ENCODE data around the gene B4GALT7. TPM values are rescaled to one million over a fixed set of nuclear protein-coding genes. Genes with fewer than 3 reads are reported as not detected.

B4GALT7 gene
- total RNA-seq, 6 donors from 2014 or later = 17.2 to 30.4 (median 23.0) TPM

DNA sequence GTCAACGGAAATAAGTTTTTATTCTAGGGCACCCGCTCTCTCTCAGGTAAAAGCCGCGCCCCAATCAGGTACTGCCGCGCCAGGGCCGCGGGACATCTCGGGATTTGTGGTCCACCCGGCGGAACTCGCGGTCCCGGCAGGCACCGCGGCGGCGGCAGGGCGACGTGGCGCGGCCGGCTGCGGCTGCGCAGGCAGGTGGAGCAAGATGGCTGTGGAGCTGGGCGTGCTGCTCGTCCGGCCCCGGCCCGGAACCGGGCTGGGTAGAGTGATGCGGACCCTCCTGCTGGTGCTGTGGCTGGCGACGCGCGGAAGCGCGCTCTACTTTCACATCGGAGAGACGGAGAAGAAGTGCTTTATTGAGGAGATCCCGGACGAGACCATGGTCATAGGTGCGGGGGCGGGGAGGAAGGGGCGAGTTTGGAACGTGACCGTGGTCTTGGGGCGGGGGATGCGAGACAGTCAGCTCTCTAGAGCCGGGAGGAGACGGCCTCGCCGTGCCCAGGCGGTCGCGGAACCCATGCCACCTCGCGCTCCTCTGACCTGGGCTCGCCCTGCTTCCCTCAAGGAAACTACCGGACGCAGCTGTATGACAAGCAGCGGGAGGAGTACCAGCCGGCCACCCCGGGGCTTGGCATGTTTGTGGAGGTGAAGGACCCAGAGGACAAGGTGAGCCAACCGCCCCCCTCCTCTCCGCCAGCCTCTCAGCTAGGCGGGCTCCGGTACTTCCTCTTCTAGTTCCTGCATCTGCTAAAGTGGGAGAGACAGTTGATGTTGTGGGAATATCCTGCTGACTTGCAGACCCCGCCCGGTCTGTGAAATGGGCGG, 7.7 kb upstream of the B4GALT7 start, which contains the start of gene TMED9:
TMED9 (plus strand) TSS at position 194 of the 825 bp plus-strand sequence; CDS start at position 206, 12 bp downstream.
- H3K27me3 ChIP-seq = no peaks in the 10 kb centered on the region
- H3K27ac ChIP-seq = peak within 1 kb of the TSS; percentile 76 to 89 (median 85)
- peak within 1 kb of the TSS; percentile 76 to 98 (median 89) for H3K4me3 ChIP-seq
- WGBS, 2 donors = 1% methylated on average over 47 to 66 of the region's 71 CpGs
- H3K36me3 ChIP-seq = peaks cover 28 to 39% (median 35%) of the 10 kb centered on the region in 4 donors
- H3K9me3 ChIP-seq = no peaks in the 10 kb centered on the region
- DNase-seq (peak; percentile 92 to 98), ATAC-seq (ENCODE audit: low FRiP score in 2 of 2) (peak; percentile 94 to 99)
- TF ChIP-seq, protein P1, sequence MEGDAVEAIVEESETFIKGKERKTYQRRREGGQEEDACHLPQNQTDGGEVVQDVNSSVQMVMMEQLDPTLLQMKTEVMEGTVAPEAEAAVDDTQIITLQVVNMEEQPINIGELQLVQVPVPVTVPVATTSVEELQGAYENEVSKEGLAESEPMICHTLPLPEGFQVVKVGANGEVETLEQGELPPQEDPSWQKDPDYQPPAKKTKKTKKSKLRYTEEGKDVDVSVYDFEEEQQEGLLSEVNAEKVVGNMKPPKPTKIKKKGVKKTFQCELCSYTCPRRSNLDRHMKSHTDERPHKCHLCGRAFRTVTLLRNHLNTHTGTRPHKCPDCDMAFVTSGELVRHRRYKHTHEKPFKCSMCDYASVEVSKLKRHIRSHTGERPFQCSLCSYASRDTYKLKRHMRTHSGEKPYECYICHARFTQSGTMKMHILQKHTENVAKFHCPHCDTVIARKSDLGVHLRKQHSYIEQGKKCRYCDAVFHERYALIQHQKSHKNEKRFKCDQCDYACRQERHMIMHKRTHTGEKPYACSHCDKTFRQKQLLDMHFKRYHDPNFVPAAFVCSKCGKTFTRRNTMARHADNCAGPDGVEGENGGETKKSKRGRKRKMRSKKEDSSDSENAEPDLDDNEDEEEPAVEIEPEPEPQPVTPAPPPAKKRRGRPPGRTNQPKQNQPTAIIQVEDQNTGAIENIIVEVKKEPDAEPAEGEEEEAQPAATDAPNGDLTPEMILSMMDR (IDR thresholded peaks at IDR 0.05) = peak in 4 of 6 experiments; percentile 27 to 55 (median 44)
- TF ChIP-seq POLR2A (IDR thresholded peaks at IDR 0.05) (peak; percentile 85 to 94 (median 88)), POLR2AphosphoS5 (IDR thresholded peaks at IDR 0.05) (peak; percentile 88 to 95), EP300 (IDR thresholded peaks at IDR 0.05) (no peak)
- peaks cover 12 to 23% (median 13%) of the 10 kb centered on the region in 4 donors for H3K4me1 ChIP-seq

DNA sequence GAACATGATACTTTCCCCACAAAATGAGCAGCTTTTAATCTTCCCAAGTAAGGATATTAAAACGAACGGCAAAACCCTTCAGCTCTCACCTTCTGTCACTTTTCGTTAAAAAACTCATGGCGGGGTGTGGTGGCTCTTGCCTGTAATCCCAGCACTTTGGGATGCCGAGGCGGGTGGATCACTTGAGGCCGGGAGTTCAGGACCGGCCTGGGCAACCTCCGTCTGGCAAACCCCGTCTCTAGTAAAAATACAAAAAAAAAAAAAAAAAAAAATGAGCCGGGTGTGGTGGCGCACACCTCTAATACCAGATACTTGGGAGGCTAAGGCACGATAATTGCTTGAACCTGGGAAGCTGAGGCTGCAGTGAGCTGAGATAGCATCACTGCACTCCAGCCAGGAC, 7.0 kb upstream of the B4GALT7 start:
- H3K27ac ChIP-seq = peak overlapping the region in 3 of 4 donors; percentile 76 to 86 (median 84)
- peaks cover 28 to 39% (median 35%) of the 10 kb centered on the region in 4 donors for H3K36me3 ChIP-seq
- WGBS, 2 donors = 82 to 84% methylated on average over 13 of the region's 13 CpGs
- H3K27me3 ChIP-seq = no peaks in the 10 kb centered on the region
- no peak for ATAC-seq (ENCODE audit: low FRiP score in 2 of 2)
- H3K4me1 ChIP-seq = peaks cover 12 to 23% (median 13%) of the 10 kb centered on the region in 4 donors
- TF ChIP-seq POLR2A (IDR thresholded peaks at IDR 0.05) = no peak
- no peak for TF ChIP-seq EP300 (IDR thresholded peaks at IDR 0.05)
- TF ChIP-seq POLR2AphosphoS5 (IDR thresholded peaks at IDR 0.05) = no peak
- TF ChIP-seq, protein P1 (IDR thresholded peaks at IDR 0.05) = no peak
- DNase-seq = no peak
- peak overlapping the region; percentile 76 to 98 (median 89) for H3K4me3 ChIP-seq
- no peaks in the 10 kb centered on the region for H3K9me3 ChIP-seq

DNA sequence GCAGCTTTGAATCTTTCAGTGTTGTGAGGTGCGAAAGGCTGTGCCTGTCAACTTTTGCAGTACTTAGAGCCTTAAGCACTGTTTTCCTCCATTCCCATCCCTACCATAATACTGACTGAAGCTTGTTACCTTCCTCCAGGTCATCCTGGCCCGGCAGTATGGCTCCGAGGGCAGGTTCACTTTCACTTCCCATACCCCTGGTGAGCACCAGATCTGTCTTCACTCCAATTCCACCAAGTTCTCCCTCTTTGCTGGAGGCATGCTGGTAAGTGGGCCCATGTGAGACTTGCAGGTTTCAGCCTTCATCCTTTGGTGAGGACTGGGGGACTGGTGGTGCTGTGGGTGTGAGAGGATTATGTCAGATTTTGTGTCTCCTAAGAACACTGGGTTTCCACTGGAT, 6.4 kb upstream of the B4GALT7 start:
- peaks cover 12 to 26% (median 14%) of the 10 kb centered on the region in 4 donors for H3K4me1 ChIP-seq
- H3K4me3 ChIP-seq = peak overlapping the region in 2 of 4 donors; percentile 91 to 98
- peaks cover 28 to 39% (median 35%) of the 10 kb centered on the region in 4 donors for H3K36me3 ChIP-seq
- H3K9me3 ChIP-seq = no peaks in the 10 kb centered on the region
- ATAC-seq (ENCODE audit: low FRiP score in 2 of 2) = no peak
- no peaks in the 10 kb centered on the region for H3K27me3 ChIP-seq
- peak in 1 of 2 donors; percentile 6 for DNase-seq
- TF ChIP-seq POLR2A (IDR thresholded peaks at IDR 0.05) = no peak
- TF ChIP-seq POLR2AphosphoS5 (IDR thresholded peaks at IDR 0.05) = no peak
- WGBS, 2 donors = 85 to 89% methylated on average over 3 of the region's 3 CpGs
- H3K27ac ChIP-seq = no peak overlapping the region

DNA sequence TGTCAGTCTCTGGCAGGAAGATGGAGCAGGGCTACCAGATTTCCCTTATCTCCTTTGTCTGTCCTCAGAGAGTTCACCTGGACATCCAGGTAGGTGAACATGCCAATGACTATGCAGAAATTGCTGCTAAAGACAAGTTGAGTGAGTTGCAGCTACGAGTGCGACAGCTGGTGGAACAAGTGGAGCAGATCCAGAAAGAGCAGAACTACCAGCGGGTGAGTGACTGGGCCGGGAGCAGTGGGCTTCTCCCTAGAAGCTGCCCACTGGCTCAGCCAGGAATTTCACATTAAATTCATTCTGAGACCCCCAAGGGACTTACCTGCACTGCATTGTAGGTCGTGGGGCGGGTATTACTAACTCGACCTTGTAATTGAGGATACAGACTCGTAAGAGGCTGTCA, 5.9 kb upstream of the B4GALT7 start:
- Histone ChIP-seq H3K36me3 (peaks cover 28 to 39% (median 35%) of the 10 kb centered on the region in 4 donors), H3K4me3 (no peak overlapping the region), H3K9me3 (no peaks in the 10 kb centered on the region), H3K27ac (no peak overlapping the region), H3K4me1 (peaks cover 12 to 31% (median 19%) of the 10 kb centered on the region in 4 donors), H3K27me3 (no peaks in the 10 kb centered on the region)
- DNase-seq (no peak), ATAC-seq (ENCODE audit: low FRiP score in 2 of 2) (no peak)
- TF ChIP-seq EP300 (IDR thresholded peaks at IDR 0.05) (no peak), POLR2AphosphoS5 (IDR thresholded peaks at IDR 0.05) (no peak), POLR2A (IDR thresholded peaks at IDR 0.05) (no peak)
- TF ChIP-seq, protein P1 (IDR thresholded peaks at IDR 0.05) = no peak
- WGBS, 2 donors = 91 to 95% methylated on average over 8 of the region's 8 CpGs

DNA sequence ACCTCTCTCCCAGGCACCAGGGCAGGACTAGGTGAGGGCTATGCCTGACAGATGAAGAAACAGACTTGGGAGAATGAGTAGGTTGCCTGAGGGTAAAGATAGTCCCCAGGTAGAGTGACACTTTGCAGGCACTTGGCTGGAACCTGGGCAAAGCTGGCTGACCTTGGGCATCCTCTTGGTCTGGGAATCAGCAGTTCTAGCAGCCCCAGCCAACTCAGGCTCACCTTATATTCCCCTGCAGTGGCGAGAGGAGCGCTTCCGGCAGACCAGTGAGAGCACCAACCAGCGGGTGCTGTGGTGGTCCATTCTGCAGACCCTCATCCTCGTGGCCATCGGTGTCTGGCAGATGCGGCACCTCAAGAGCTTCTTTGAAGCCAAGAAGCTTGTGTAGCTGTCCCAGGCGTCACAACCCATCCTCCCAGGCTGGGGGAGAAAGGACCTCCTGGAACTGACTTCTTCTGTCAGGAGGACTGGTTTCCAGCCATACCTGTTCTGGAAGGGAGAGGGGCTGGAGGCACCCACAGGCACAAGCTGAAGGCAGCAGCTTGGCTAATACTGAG, 4.8 kb upstream of the B4GALT7 start:
- H3K4me1 ChIP-seq = peaks cover 12 to 34% (median 23%) of the 10 kb centered on the region in 4 donors
- no peak overlapping the region for H3K27ac ChIP-seq
- H3K9me3 ChIP-seq = no peaks in the 10 kb centered on the region
- 80 to 95% methylated on average over 1 to 8 of the region's 8 CpGs for WGBS, 2 donors
- no peak overlapping the region for H3K4me3 ChIP-seq
- H3K27me3 ChIP-seq = no peaks in the 10 kb centered on the region
- TF ChIP-seq POLR2AphosphoS5 (IDR thresholded peaks at IDR 0.05) (no peak), EP300 (IDR thresholded peaks at IDR 0.05) (no peak), POLR2A (IDR thresholded peaks at IDR 0.05) (no peak)
- TF ChIP-seq, protein P1 (IDR thresholded peaks at IDR 0.05) = no peak
- no peak for ATAC-seq (ENCODE audit: low FRiP score in 2 of 2)
- peak in 1 of 2 donors; percentile 12 for DNase-seq
- H3K36me3 ChIP-seq = peaks cover 28 to 39% (median 35%) of the 10 kb centered on the region in 4 donors
